Type B pancreatic cell (in vitro differentiated cells): ENCODE data around the gene GASK1A. TPM values are rescaled to one million over a fixed set of nuclear protein-coding genes. Genes with fewer than 3 reads are reported as not detected.

ENCODE experiments used
- DNase-seq: peaks from one replicate; pipeline ENCODE4 v3.0.0; 2021; ENCODE audit warnings: mixed read lengths; ENCODE audit not compliant: unreplicated experiment; ENCODE audit errors: extremely low spot score
- H3K27ac Mint-ChIP-seq: 2 replicates; pipeline ENCODE4 v1.8.0; 2021; ENCODE audit warnings: mild to moderate bottlenecking, mixed read lengths
- H3K27me3 Mint-ChIP-seq: 2 replicates; pipeline ENCODE4 v1.8.0; 2021; ENCODE audit warnings: mixed read lengths
- H3K36me3 Mint-ChIP-seq: 2 replicates; pipeline ENCODE4 v1.8.0; 2021; ENCODE audit warnings: mixed read lengths
- H3K4me1 Mint-ChIP-seq: one replicate; pipeline ENCODE4 v1.8.0; 2021; ENCODE audit warnings: mixed read lengths; ENCODE audit not compliant: unreplicated experiment
- H3K4me3 Mint-ChIP-seq: 2 replicates; pipeline ENCODE4 v1.8.0; 2021; ENCODE audit warnings: mild to moderate bottlenecking, mixed read lengths
- H3K9me3 Mint-ChIP-seq: 2 replicates; pipeline ENCODE4 v1.8.0; 2021; ENCODE audit warnings: mixed read lengths
- CTCF ChIP-seq: fragments of 200-600 bp; sonication (generic); conservative IDR thresholded peaks from 2 replicates; pipeline ENCODE4 v1.5.0; 2021; ENCODE audit warnings: antibody characterized with exemption, mild to moderate bottlenecking
- long read RNA-seq: library from polyadenylated mRNA; unstranded; transcript quantifications from one replicate; pipeline ENCODE4 v2.0.0, GENCODE V29; 2020
- total RNA-seq: library from RNA; stranded (reverse); gene quantifications from 2 replicates; pipeline ENCODE4 v1.2.1, GENCODE V29; 2021; ENCODE audit warnings: low replicate concordance

GASK1A gene
- total RNA-seq = 0.36 and 0.89 TPM in 2 replicates
- long read RNA-seq = 0 reads

GRCh38 chr3:42979044-42979972 is at the start of gene GASK1A:
Gene GASK1A (plus strand): TSS chr3:42979311. CDS start chr3:42979643, 332 bp downstream.
- Mint-ChIP-seq H3K9me3 (peaks cover 16% of the 10 kb centered on the region), H3K27ac (no peak within 1 kb of the TSS), H3K4me1 (no peaks in the 10 kb centered on the region), H3K4me3 (peak within 1 kb of the TSS; percentile 87), H3K27me3 (peaks cover 80% of the 10 kb centered on the region), H3K36me3 (peaks cover 4% of the 10 kb centered on the region)
- TF ChIP-seq CTCF = no peak
- DNase-seq = peak; percentile 72

- Mint-ChIP-seq H3K36me3 (no peaks in the 10 kb centered on the region), H3K4me1 (no peaks in the 10 kb centered on the region), H3K27ac (no peak overlapping the region), H3K4me3 (no peak overlapping the region), H3K9me3 (no peaks in the 10 kb centered on the region), H3K27me3 (no peaks in the 10 kb centered on the region)
- no peak for TF ChIP-seq CTCF
- DNase-seq = no peak
Observed at GRCh38 chr3:42934111-42934510, 45.0 kb upstream of the GASK1A start.

- TF ChIP-seq CTCF = no peak
Observed at GRCh38 chr3:42934910-42935309, 44.2 kb upstream of the GASK1A start.

GRCh38 chr3:42935472-42935871 is 43.6 kb upstream of the GASK1A start:
- no peak overlapping the region for H3K4me3 Mint-ChIP-seq
- H3K9me3 Mint-ChIP-seq = no peaks in the 10 kb centered on the region
- no peak overlapping the region for H3K27ac Mint-ChIP-seq
- H3K4me1 Mint-ChIP-seq = no peaks in the 10 kb centered on the region
- H3K27me3 Mint-ChIP-seq = no peaks in the 10 kb centered on the region
- TF ChIP-seq CTCF = no peak
- no peaks in the 10 kb centered on the region for H3K36me3 Mint-ChIP-seq
- DNase-seq = no peak

More at GRCh38 chr3:42934910-42935309, 44.2 kb upstream of the GASK1A start:
- Mint-ChIP-seq H3K27me3 (no peaks in the 10 kb centered on the region), H3K9me3 (no peaks in the 10 kb centered on the region), H3K4me1 (no peaks in the 10 kb centered on the region), H3K36me3 (no peaks in the 10 kb centered on the region), H3K4me3 (no peak overlapping the region), H3K27ac (no peak overlapping the region)
- no peak for DNase-seq

GRCh38 chr3:42936157-42936981 is 42.7 kb upstream of the GASK1A start:
- no peaks in the 10 kb centered on the region for H3K27me3 Mint-ChIP-seq
- TF ChIP-seq CTCF = no peak
- H3K4me1 Mint-ChIP-seq = no peaks in the 10 kb centered on the region
- no peak for DNase-seq
- no peaks in the 10 kb centered on the region for H3K9me3 Mint-ChIP-seq
- no peak overlapping the region for H3K4me3 Mint-ChIP-seq
- H3K27ac Mint-ChIP-seq = no peak overlapping the region
- H3K36me3 Mint-ChIP-seq = no peaks in the 10 kb centered on the region
